K562 (cell line): Measurements from ENCODE around the gene MED20. TPM values are rescaled to one million over a fixed set of nuclear protein-coding genes. Genes with fewer than 3 reads are reported as not detected.

ENCODE experiments used
- ATF1 ChIP-seq, 2 experiments: fragments of 450-650 bp in 1 of 2; IDR thresholded peaks; 2 replicates each; pipeline ENCODE4 v1.6.1; 2016; ENCODE audit warnings: missing compliant biosample characterization in 1 of 2, missing genetic modification characterization in 1 of 2
- EP300 ChIP-seq: IDR thresholded peaks from 2 replicates; pipeline ENCODE4 v1.6.1; 2012; ENCODE audit warnings: low read length, improper control_type of control experiment
- HDAC6 ChIP-seq: IDR thresholded peaks from 2 replicates; pipeline ENCODE4 v1.6.1; 2012; ENCODE audit warnings: low read depth, mild to moderate bottlenecking, control low read depth, inconsistent platforms, low read length, moderate library complexity
- ZNF609 ChIP-seq: sonication (generic); formaldehyde crosslinking; IDR thresholded peaks from 2 replicates; pipeline ENCODE4 v1.8.1; 2023; ENCODE audit warnings: missing genetic modification reagents, mild to moderate bottlenecking, borderline replicate concordance
- ZNF764 ChIP-seq: fragments of 250-450 bp; sonication (Bioruptor Pico); IDR thresholded peaks from 2 replicates; pipeline ENCODE4 v1.4.0; 2020; ENCODE audit warnings: low read depth, mild to moderate bottlenecking, moderate library complexity
- polyA plus RNA-seq, 8 experiments: library from polyadenylated mRNA; depleted of rRNA in 4 of 8; stranded (reverse) in 5 of 8; unstranded in 3 of 8; fragments of >200 nt; fragmentation: Nextera tagmentation in 2 of 8; fragmentation: Illumina TruSeq in 1 of 8; extraction: Ambion mirVana in 2 of 8; extraction: Trizol in 1 of 8; gene quantifications; 2 replicates each; pipeline versions ENCODE4 v1.2.1 to v1.2.3, GENCODE V29; 2011 to 2014; ENCODE audit warnings: inconsistent platforms in 1 of 8, missing spikeins in 1 of 8
- total RNA-seq, 7 experiments: library from RNA; depleted of rRNA in 6 of 7; stranded (reverse); fragments of >200 nt in 6 of 7; fragmentation: Illumina TruSeq in 2 of 7; extraction: Trizol in 2 of 7; gene quantifications; 2 replicates each; pipeline versions ENCODE4 v1.2.1 to v1.2.3, GENCODE V29; 2011 to 2021; ENCODE audit warnings: low replicate concordance in 1 of 7
- TF ChIP-seq, protein P1 (sequence below): IDR thresholded peaks from 2 replicates; pipeline ENCODE4 v1.6.1; 2011; ENCODE audit warnings: borderline replicate concordance, low read depth, mild to moderate bottlenecking, moderate library complexity, low read length; ENCODE audit not compliant: insufficient read depth, poor library complexity, severe bottlenecking

The MED20 gene
- total and polyA plus RNA-seq, 9 of the 15 experiments (the other 6 are each of a cell fraction or from before 2014, with no cell fraction given) = 27.3 to 80.9 (median 46.0) TPM

DNA sequence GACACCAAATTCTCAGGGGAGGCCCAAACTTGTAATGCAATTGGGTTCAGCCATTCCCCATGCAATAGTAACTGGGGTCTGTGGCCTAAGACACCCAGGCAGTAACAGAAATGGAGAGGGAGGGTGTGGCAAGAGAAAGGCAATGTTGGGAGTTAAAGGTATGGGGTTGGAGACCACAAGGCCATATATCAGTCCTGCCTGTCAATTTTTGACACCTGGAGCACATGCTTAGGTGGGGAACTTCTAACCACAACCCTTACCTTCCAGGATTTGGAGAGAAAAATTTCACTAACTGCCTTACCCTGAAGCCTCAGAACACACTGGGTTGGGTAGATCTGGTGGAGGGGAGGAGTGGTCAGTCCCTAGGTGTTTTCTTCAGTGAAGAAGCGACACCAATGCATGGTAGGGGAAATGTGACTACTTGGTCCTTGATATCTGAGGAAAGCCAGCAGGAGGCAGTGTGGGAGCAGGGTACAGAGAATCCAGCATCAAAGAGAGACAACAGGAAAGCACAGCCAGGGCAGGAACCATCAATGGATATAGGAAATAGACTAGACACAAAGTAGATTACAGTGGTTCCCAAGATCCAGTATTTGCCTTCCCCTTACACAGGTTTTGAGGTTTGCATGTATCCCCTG is 18.9 kb downstream of the MED20 start (continued):
- TF ChIP-seq ZNF609 (CRISPR knock-in tag) = no peak
- no peak for TF ChIP-seq ATF1 (CRISPR knock-in tag; IDR thresholded peaks at IDR 0.05)
- no peak for TF ChIP-seq ATF1 (tag; IDR thresholded peaks at IDR 0.05)
- 0 out of 2 replicates have a peak, but pooled peaks have one; percentile 15 for TF ChIP-seq EP300
- TF ChIP-seq ZNF764 (CRISPR knock-in tag) = peak; percentile 77; the same call in 1 of the 2 replicates
- no peak for TF ChIP-seq HDAC6
- TF ChIP-seq, protein P1, sequence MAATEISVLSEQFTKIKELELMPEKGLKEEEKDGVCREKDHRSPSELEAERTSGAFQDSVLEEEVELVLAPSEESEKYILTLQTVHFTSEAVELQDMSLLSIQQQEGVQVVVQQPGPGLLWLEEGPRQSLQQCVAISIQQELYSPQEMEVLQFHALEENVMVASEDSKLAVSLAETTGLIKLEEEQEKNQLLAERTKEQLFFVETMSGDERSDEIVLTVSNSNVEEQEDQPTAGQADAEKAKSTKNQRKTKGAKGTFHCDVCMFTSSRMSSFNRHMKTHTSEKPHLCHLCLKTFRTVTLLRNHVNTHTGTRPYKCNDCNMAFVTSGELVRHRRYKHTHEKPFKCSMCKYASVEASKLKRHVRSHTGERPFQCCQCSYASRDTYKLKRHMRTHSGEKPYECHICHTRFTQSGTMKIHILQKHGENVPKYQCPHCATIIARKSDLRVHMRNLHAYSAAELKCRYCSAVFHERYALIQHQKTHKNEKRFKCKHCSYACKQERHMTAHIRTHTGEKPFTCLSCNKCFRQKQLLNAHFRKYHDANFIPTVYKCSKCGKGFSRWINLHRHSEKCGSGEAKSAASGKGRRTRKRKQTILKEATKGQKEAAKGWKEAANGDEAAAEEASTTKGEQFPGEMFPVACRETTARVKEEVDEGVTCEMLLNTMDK = peak; percentile 11
